DMS114 treated with DMSO at 0.1 percent for 48 hours (cell line): ENCODE results near the gene MACROD1.

ENCODE experiments used
- DNase-seq: peaks from one replicate; lab custom pipeline; 2025; ENCODE audit not compliant: unreplicated experiment; lab: John Stamatoyannopoulos, UW

The MACROD1 gene

DNA sequence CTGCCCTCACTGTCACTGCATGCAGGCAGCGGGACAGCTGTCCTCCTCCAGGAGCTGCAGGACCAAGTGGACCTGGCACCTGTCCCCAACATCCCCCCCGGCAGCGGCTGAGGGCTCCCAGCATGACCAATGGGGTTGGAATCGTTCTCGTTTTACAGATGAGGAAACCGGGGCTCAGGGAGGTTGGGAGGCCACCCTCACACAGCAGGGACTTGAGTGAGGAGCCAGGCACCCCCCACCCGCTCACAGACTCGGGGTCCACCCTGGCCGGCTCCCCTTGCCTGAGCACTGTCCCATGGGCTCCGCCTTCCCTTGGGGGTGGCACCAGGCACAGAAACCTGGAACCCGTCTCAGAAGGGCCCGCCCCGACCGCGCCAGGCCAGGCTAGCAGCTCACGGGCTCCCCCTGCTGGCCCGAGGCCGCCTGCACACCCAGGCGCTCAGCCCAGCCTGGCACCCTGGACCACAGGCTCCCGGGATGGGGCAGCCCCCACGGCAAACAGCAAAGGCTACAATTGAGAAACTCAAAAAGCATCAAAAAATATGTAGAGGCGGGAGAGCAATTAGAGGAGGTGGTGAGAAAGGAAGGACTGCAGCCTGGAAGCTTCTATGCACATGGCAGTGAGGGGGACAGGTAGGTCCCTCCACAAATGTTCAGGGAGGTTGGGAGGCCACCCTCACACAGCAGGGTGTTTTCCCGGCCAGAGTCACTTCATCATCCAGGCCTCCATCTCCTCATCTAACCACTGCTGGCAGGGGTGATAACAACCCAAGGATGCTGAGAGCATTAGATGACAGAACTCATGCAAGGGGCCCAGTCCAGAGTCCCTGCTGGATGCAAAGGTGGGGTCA is 12.8 kb downstream of the MACROD1 start:
- DNase-seq: peak; percentile 20

DNA sequence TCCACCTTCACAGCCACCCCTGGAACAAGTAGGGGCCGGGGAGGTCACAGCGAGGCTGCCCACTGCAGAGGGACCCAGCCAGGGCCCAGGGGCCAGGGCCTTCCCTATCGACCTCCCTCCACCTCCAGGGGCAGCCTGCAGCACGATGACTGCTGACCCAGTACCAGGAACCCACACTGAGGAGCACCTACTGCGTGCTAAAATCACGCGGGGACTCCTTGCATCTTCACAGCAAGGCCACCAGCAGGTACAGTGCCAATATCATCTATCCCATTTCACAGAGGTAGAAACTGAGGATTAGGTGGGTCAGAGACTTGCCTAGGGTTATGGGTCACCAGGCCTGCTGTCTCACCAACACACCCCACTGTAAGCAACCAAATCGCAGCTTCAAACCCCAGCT is 14.6 kb downstream of the MACROD1 start:
- no peak for DNase-seq

DNA sequence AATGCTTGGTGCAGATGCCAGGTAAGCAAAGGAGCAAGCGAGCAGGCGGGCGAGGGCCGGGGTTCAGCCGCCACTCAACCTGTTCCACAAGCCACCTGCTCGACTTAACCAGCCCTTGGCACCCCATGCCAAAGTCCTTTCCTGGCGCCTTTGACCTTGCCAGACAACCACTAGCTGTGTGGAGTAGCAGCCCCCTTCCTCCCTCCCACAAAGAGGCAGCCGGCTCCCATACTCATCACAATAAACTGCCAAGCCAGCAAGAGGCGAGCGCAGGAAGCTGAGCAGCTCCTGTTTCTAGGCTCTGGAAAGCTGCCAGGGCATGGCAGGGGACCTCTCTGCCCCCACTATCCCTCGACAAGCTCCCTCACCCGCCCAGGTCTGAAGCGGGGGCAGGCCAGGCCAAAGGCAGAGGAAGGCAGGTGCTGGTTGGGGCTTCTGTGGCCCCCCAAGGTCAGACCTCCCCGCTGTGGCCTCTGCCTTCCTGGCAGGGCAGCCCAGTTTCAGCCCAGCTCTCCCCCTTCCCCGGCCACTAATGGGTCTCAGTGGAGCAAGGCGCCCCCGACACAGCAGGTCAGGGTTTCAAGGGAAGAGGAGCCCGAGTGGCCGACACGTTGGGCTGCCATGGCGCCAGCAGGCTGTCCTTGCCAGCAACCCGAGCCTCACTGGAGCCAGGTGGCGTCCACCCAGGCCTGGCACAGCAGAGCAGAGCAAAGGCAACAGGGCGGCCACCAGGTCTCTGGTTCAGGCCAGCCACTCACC is 15.3 kb downstream of the MACROD1 start:
- DNase-seq: no peak

DNA sequence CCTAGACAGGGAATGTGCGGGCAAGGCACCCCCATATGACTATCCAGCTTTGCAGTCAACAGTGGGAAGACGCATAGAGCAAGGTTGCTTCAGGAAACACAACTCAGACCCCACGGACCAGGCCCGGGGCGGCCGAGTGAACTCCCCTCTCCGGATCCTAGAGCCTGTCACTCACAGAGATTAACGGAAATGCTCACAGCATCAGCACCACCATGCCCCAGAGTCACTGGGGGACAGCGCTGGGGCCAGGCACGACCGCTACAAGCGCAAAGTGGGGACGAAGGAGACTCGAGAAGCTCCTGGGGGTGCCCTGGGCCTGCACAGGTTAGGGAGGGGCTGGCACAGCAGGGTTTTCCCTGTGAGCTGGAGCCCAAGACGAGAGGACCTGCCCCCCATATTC is 15.9 kb downstream of the MACROD1 start:
- no peak for DNase-seq

DNA sequence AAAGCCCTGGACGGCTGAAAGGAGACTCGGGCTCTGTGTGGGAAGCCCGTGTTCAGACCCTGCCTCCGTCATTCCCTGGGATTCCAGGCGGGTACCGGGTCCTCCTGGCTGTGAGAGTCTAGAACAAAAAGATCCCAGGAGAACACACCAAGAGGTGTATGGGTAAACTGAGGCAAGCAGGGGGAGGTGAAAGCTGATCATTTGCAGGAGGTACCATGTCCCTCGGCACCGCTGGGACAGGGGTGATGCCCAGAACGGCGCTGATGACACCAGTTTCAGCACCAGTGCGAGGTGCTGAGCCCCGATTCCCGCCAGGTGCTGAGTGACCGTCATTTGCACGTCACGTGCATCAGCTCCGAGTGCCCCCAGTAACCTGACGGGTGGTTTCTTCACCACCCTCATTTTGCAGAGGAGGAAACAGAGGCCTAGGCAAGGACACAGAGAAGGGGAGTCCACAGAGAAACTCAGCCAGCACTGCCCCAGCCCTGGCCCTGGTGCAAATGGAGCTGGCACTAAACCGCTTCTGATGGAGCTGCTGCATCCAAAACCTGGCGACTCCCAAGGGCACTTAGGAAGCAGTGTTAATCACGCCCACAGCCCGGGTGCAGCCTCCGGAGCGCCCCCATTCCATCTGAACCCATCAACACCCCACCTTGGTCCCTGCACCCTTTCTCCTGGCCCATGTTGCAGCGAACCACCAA is 16.8 kb downstream of the MACROD1 start:
- DNase-seq: no peak

GRCh38 chr11:64148226-64148916 is 17.5 kb downstream of the MACROD1 start:
- peak; percentile 26 for DNase-seq

DNA sequence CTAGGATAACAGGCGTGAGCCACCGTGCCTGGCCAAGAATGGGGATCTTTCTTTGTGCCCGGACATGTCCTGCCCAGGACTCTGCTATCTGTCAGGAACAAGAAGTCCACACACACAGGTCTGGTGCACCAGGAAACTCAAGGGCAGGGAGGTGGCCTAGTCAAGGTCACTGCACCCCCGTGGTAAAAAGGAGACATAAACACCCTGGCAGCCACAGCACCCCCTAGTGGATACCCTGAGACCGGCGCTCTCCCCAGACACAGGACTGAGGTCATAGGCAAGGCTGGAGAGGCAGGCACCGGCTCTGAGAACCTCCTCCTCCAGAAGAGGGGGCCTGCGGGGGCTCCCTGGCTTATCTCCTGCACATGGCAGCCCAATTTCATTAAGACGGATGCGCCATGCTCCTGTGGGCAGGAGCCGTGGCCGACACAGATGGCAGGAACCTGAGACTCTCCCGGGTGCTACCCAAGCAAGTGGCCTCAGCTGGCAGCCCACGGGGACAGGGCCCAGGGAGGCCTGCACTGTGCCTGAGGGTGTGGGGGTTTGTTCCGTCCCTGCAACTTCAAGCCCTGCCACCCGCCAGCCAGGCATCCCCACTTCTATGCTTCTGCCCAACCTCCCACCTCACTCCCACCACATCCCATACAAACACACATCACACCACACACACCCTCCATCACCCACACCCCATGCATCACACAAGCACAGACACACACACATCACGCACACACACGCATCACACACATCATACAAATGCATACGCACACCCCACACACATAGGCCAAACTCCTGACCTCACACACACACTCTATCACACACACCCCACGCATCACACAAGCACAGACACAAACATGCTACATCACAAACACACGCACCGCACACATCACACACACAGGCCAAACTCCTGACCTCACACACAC is 19.6 kb downstream of the MACROD1 start:
- DNase-seq: peak; percentile 38

DNA sequence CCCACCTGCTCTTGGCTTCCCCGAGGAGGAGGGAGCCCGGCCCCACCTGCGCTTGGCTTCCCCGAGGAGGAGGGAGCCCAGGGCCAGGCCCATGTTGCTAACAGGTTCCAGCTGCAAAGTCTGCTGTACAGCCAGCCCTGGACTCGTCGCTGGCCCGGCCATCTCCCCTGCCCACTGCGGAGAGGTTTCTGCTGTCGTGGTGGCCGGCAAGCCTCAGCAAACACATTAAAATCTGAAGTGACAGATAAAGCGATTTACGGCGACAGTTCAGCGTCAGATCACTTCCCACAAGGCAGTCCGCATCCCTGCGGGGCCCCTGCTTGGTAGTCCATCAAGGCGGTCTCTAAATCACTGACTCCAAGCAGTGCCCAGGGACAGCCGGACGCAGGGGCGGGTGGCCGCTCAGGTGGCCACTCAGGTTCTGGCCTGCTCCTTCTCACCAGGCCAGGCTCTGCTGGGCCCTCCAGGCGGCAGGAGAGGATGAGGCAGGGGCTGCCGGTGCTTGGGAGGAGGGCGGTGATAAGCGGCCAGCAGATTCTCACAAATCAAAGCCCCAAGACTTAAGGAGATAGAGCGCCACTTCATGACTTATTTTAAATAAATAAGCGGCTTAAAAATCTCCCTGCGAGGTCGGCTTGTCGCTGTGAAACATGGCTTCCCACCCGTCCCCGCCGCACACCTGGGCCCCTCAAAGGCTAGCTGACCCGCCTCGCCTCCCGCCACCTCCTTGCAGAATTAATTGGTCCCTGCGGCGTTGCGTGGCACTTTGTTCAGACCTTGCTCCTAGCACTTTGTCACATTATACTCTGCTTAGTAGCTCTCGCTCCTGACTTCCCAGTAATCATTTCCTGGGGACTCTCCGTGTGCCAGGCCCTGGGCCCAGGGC is 21.1 kb downstream of the MACROD1 start:
- DNase-seq: no peak

GRCh38 chr11:64141081-64141783 is 24.7 kb downstream of the MACROD1 start:
- DNase-seq: no peak

GRCh38 chr11:64140082-64140481 is 25.8 kb downstream of the MACROD1 start:
- DNase-seq: no peak

GRCh38 chr11:64139049-64139448 is 26.9 kb downstream of the MACROD1 start:
- DNase-seq: no peak

DNA sequence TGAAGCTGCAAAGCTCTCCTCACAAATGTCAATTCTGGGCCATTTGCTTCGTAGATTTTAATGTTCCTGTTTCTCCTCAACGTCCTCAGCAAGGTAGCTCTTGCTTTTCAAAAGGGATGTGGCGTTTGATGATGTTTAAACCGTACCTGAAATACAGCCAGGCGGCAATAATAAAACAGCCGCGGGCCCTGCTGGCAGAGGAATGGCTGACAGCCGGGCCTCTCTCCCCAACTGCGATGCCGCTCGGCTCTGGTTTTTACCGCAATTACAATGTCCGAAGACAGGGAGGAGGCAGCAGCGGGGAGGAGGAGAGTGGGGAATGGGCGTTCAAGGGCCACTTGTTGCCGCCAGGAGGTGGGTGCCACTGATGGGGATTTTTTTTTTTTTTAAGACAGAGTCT is 27.5 kb downstream of the MACROD1 start:
- no peak for DNase-seq

GRCh38 chr11:64136765-64137441 is 29.0 kb downstream of the MACROD1 start:
- no peak for DNase-seq

DNA sequence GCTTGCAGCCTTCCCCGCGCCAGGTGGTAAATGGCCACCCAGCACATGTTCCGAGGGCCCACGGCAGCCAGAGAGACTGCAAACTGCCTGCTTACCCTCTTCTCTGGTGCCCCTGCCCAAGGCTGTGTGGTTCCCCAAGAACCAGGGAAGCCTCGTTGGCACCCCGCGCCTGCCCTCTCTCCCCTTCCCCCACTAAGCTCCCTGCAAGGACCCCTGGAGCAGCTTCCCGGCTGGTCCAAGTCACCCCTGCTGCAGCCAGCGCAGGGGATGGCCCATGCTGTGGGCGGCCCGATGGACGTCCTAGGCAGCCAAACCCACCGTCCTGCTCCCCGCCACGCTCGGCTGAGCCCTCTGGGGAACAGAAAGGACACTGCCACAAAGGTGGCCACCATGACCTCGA is 30.2 kb downstream of the MACROD1 start:
- DNase-seq: no peak

GRCh38 chr11:64134963-64135362 is 30.9 kb downstream of the MACROD1 start:
- no peak for DNase-seq

DNA sequence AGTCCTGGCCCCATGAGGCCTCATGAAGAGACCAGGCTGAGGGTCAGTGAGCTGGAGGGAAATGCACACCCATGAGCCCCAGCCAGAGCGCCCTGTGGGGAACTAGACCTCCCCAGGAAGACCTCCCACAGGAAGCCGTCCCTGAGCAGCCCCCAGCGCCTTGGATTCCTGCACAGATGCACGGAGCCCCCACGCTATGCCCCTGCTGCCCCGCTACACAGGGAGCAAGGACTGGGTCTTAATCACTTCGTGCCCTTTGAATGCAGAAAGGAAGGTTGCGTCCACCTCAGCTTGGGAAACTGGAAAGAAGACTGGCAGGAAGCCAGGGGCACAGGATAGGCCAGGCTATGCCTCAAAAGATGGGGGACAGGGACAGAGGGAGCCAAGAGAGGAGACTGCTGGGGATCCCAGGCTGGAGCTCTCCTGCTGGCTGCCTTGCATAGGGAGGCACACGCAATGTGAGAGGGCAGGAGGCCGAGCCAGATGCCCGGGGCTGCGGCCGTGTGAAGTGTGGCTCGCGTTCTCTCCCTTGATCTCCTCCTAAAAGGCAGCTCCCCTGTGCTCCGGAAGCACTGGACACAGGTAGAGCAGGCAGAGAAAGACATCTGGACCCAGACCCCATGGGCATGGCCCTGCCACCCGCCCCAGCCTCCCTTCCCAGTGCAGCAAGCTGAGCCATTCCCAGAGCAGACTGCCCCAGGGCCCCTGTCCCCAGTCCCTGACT is 32.8 kb downstream of the MACROD1 start:
- DNase-seq: no peak

- DNase-seq: no peak
Measured at GRCh38 chr11:64132191-64132771, 33.6 kb downstream of the MACROD1 start.
